ENCODE measurements around the gene CBLB.

DNA sequence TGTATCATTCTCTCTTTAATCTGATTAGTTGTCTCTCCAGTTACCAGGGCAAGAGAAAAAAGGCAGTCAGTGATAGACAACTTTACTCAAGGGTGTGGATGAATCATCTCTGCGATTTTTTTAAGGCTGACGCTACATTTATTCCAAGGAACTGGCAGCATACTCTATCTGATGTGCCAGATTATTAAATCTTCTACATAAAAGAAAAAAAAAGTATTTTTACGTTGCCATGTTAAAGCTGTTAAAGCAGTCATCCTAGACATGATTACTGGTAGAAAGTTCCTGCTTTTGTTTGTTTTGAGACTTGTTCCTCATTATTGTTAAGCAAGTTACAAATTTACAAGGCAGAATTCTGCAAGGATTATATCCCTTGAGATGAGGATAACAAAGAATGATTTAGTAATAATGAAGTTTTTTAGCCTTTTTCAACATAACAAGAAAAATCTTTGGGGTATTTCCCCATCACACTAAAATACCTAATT, 121.7 kb downstream of the CBLB start:
- TF ChIP-seq, protein P1, sequence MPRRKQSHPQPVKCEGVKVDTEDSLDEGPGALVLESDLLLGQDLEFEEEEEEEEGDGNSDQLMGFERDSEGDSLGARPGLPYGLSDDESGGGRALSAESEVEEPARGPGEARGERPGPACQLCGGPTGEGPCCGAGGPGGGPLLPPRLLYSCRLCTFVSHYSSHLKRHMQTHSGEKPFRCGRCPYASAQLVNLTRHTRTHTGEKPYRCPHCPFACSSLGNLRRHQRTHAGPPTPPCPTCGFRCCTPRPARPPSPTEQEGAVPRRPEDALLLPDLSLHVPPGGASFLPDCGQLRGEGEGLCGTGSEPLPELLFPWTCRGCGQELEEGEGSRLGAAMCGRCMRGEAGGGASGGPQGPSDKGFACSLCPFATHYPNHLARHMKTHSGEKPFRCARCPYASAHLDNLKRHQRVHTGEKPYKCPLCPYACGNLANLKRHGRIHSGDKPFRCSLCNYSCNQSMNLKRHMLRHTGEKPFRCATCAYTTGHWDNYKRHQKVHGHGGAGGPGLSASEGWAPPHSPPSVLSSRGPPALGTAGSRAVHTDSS (tag by site-specific recombination; IDR thresholded peaks at IDR 0.05): no peak
- no peak for TF ChIP-seq ZNF2 (tag by site-specific recombination; IDR thresholded peaks at IDR 0.05)
- no peak for TF ChIP-seq ZNF473 (tag by site-specific recombination; IDR thresholded peaks at IDR 0.05)
- TF ChIP-seq ZNF202 (tag by site-specific recombination; IDR thresholded peaks at IDR 0.05; ENCODE audit: borderline replicate concordance): no peak
- no peak for TF ChIP-seq CTCF (tag by site-specific recombination; IDR thresholded peaks at IDR 0.05)
- TF ChIP-seq, protein P2, sequence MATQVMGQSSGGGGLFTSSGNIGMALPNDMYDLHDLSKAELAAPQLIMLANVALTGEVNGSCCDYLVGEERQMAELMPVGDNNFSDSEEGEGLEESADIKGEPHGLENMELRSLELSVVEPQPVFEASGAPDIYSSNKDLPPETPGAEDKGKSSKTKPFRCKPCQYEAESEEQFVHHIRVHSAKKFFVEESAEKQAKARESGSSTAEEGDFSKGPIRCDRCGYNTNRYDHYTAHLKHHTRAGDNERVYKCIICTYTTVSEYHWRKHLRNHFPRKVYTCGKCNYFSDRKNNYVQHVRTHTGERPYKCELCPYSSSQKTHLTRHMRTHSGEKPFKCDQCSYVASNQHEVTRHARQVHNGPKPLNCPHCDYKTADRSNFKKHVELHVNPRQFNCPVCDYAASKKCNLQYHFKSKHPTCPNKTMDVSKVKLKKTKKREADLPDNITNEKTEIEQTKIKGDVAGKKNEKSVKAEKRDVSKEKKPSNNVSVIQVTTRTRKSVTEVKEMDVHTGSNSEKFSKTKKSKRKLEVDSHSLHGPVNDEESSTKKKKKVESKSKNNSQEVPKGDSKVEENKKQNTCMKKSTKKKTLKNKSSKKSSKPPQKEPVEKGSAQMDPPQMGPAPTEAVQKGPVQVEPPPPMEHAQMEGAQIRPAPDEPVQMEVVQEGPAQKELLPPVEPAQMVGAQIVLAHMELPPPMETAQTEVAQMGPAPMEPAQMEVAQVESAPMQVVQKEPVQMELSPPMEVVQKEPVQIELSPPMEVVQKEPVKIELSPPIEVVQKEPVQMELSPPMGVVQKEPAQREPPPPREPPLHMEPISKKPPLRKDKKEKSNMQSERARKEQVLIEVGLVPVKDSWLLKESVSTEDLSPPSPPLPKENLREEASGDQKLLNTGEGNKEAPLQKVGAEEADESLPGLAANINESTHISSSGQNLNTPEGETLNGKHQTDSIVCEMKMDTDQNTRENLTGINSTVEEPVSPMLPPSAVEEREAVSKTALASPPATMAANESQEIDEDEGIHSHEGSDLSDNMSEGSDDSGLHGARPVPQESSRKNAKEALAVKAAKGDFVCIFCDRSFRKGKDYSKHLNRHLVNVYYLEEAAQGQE (tag by site-specific recombination; IDR thresholded peaks at IDR 0.05): no peak
- TF ChIP-seq ZNF585B (tag by site-specific recombination; IDR thresholded peaks at IDR 0.05): no peak
- TF ChIP-seq ZNF10 (tag by site-specific recombination; IDR thresholded peaks at IDR 0.05): no peak

All from HEK293 (cell line).